OCI-LY7 (cell line): ENCODE data around the gene DDX23.

ENCODE experiments used
- EZH2phosphoT487 ChIP-seq: fragments of 200-600 bp; sonication (generic); IDR thresholded peaks from 2 replicates; pipeline ENCODE4 v1.6.1; 2018; ENCODE audit warnings: low read depth, borderline replicate concordance, mild to moderate bottlenecking, mixed run types, antibody characterized with exemption, low read length, moderate library complexity, mixed read lengths
- TF ChIP-seq, protein P1 (sequence below): fragments of 200-600 bp; sonication (generic); conservative IDR thresholded peaks from 2 replicates; pipeline ENCODE4 v1.5.1; 2014; ENCODE audit warnings: mild to moderate bottlenecking, antibody characterized with exemption, low read length, moderate library complexity, mixed read lengths

- TF ChIP-seq, protein P1, sequence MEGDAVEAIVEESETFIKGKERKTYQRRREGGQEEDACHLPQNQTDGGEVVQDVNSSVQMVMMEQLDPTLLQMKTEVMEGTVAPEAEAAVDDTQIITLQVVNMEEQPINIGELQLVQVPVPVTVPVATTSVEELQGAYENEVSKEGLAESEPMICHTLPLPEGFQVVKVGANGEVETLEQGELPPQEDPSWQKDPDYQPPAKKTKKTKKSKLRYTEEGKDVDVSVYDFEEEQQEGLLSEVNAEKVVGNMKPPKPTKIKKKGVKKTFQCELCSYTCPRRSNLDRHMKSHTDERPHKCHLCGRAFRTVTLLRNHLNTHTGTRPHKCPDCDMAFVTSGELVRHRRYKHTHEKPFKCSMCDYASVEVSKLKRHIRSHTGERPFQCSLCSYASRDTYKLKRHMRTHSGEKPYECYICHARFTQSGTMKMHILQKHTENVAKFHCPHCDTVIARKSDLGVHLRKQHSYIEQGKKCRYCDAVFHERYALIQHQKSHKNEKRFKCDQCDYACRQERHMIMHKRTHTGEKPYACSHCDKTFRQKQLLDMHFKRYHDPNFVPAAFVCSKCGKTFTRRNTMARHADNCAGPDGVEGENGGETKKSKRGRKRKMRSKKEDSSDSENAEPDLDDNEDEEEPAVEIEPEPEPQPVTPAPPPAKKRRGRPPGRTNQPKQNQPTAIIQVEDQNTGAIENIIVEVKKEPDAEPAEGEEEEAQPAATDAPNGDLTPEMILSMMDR, result no peak
- no peak for TF ChIP-seq EZH2phosphoT487
These were observed 65.1 kb downstream of the DDX23 start for GRCh38 chr12:48786591-48787544.
